HepG2 (cell line): ENCODE data around the gene GFPT2. TPM values are rescaled to one million over a fixed set of nuclear protein-coding genes. Genes with fewer than 3 reads are reported as not detected.

ENCODE experiments used
- ATF6 ChIP-seq: sonication (generic); formaldehyde crosslinking; conservative IDR thresholded peaks from 2 replicates; pipeline ENCODE4 v1.4.0; 2020; ENCODE audit warnings: missing genetic modification reagents
- ETV5 ChIP-seq: IDR thresholded peaks from 2 replicates; pipeline ENCODE4 v1.6.1; 2018; ENCODE audit warnings: missing biosample characterization, missing genetic modification reagents, inconsistent platforms, borderline replicate concordance
- HDAC6 ChIP-seq: fragments of 200-600 bp; sonication (generic); IDR thresholded peaks from 2 replicates; pipeline ENCODE4 v1.7.0; 2017; ENCODE audit warnings: mild to moderate bottlenecking, antibody characterized with exemption, low read length, low read depth
- IRX3 ChIP-seq: sonication (generic); formaldehyde crosslinking; IDR thresholded peaks from 2 replicates; pipeline ENCODE4 v1.8.1; 2023; ENCODE audit warnings: mild to moderate bottlenecking, low read depth, missing genetic modification reagents, borderline replicate concordance
- PAF1 ChIP-seq: IDR thresholded peaks from 2 replicates; pipeline ENCODE4 v1.6.1; 2016; ENCODE audit warnings: missing genetic modification reagents, missing compliant biosample characterization
- SMC3 ChIP-seq: IDR thresholded peaks from 2 replicates; pipeline ENCODE4 v1.6.1; 2011; ENCODE audit warnings: low read length, improper control_type of control experiment
- TEAD3 ChIP-seq: optimal IDR thresholded peaks from 2 replicates; pipeline ENCODE3; 2016; ENCODE audit warnings: borderline replicate concordance
- WIZ ChIP-seq: sonication (generic); formaldehyde crosslinking; IDR thresholded peaks from 2 replicates; pipeline ENCODE4 v1.5.1; 2020; ENCODE audit warnings: mild to moderate bottlenecking, missing genetic modification reagents
- ZNF225 ChIP-seq: sonication (generic); formaldehyde crosslinking; IDR thresholded peaks from 2 replicates; pipeline ENCODE4 v1.4.0; 2020; ENCODE audit warnings: mild to moderate bottlenecking, missing genetic modification reagents
- ZNF331 ChIP-seq: sonication (generic); formaldehyde crosslinking; IDR thresholded peaks from 2 replicates; pipeline ENCODE4 v1.4.0; 2020; ENCODE audit warnings: missing genetic modification reagents
- polyA plus RNA-seq, 8 experiments: library from polyadenylated mRNA; depleted of rRNA in 3 of 8; stranded (reverse) in 7 of 8; unstranded in 1 of 8; fragments of >200 nt; fragmentation: Illumina TruSeq in 4 of 8; extraction: Trizol in 4 of 8; gene quantifications; 2 replicates each; pipeline versions ENCODE4 v1.2.1 to v1.2.3, GENCODE V29; 2011 to 2016; ENCODE audit warnings: low read depth in 4 of 8, missing spikeins in 1 of 8, mixed read lengths in 1 of 8; ENCODE audit not compliant: insufficient read depth in 1 of 8
- total RNA-seq, 5 experiments: library from RNA; depleted of rRNA; stranded (reverse); fragments of >200 nt; fragmentation: Illumina TruSeq; extraction: Trizol; gene quantifications; 2 replicates each; pipeline ENCODE4 v1.2.3, GENCODE V29; 2016; ENCODE audit warnings: low read depth in 1 of 5
- TF ChIP-seq, protein P1 (sequence below): sonication (generic); formaldehyde crosslinking; conservative IDR thresholded peaks from 2 replicates; pipeline ENCODE4 v1.4.0; 2020; ENCODE audit warnings: missing genetic modification reagents
- TF ChIP-seq, protein P2 (sequence below): sonication (generic); formaldehyde crosslinking; IDR thresholded peaks from 2 replicates; pipeline ENCODE4 v1.4.0; 2020; ENCODE audit warnings: mild to moderate bottlenecking, low read depth, missing genetic modification reagents

GFPT2 gene
- total and polyA plus RNA-seq, 2 of the 13 experiments (the other 11 are each of a cell fraction or from before 2014, with no cell fraction given), result 0.18 TPM

DNA sequence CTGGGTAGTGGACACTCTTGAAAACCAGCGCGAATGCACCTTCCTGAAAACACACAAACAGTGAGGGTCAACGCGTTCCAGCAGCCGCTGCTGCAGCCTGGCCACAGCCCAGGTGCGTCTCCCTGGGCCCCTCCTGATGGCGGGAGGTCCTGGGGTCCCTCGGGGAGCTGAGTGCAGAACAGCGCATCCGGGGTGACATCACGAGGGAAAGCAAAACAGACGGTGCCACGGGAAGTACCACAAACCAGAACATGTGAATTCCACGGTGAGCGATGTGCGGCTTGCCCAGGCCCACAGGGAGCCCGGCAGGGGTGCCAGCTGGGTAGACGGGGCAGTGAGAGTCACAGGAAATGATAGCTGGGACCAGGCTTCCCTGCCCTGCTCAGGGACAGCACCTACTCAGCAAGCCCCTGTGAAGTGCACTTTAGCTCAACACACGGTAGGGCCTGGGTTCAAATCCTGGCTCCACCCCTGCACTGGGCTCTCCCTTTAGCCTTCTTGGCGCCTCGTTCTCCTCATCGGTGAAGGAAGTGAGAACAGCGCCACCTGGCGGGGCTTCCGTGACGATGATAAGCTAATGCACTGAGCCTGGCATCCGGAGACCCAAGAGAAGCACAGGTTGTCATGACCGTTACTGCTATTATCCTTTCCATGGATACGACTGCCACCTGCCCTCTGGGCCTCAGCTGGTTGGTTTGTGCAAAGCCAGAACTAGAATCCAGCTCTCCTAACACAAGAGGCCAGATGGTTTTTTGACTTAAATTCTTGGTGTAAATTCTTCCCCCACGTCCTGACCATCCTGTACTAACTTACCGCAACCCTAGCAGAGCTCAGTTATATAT lies 24.6 kb downstream of the GFPT2 start (continued):
- TF ChIP-seq ATF6 (CRISPR knock-in tag) (no peak), ZNF331 (CRISPR knock-in tag) (0 out of 2 replicates have a peak, but pooled peaks have one; percentile 33), TEAD3 (CRISPR knock-in tag) (peak; percentile 49), HDAC6 (no peak), SMC3 (peak; percentile 73), PAF1 (no peak), ZNF225 (0 out of 2 replicates have a peak, but pooled peaks have one; percentile 31), WIZ (CRISPR knock-in tag) (no peak), ETV5 (CRISPR knock-in tag) (peak; percentile 58; the same call in 1 of the 2 replicates), IRX3 (CRISPR knock-in tag) (no peak)
- TF ChIP-seq, protein P1, sequence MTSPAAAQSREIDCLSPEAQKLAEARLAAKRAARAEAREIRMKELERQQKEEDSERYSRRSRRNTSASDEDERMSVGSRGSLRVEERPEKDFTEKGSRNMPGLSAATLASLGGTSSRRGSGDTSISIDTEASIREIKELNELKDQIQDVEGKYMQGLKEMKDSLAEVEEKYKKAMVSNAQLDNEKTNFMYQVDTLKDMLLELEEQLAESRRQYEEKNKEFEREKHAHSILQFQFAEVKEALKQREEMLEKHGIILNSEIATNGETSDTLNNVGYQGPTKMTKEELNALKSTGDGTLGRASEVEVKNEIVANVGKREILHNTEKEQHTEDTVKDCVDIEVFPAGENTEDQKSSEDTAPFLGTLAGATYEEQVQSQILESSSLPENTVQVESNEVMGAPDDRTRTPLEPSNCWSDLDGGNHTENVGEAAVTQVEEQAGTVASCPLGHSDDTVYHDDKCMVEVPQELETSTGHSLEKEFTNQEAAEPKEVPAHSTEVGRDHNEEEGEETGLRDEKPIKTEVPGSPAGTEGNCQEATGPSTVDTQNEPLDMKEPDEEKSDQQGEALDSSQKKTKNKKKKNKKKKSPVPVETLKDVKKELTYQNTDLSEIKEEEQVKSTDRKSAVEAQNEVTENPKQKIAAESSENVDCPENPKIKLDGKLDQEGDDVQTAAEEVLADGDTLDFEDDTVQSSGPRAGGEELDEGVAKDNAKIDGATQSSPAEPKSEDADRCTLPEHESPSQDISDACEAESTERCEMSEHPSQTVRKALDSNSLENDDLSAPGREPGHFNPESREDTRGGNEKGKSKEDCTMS (CRISPR knock-in tag), result no peak
- TF ChIP-seq, protein P2, sequence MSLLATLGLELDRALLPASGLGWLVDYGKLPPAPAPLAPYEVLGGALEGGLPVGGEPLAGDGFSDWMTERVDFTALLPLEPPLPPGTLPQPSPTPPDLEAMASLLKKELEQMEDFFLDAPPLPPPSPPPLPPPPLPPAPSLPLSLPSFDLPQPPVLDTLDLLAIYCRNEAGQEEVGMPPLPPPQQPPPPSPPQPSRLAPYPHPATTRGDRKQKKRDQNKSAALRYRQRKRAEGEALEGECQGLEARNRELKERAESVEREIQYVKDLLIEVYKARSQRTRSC (CRISPR knock-in tag), result no peak
